Urinary bladder (tissue), 4 donors: Measurements from ENCODE around the gene BCL2L13. TPM values are rescaled to one million over a fixed set of nuclear protein-coding genes. Genes with fewer than 3 reads are reported as not detected.
"Not testable (repeated sequence)": the region's sequence is repeated elsewhere in the genome, so short reads cannot be mapped to it uniquely, and the experiment has no call there.

Experiments
- DNase-seq: peaks from one replicate; pipeline ENCODE4 v3.0.0-alpha.2; 2015; ENCODE audit errors: extremely low spot score
- H3K27ac ChIP-seq: one replicate; pipeline ENCODE4 v1.5.1; 2013; ENCODE audit warnings: low read depth, mild to moderate bottlenecking, moderate library complexity
- H3K36me3 ChIP-seq: one replicate; pipeline ENCODE4 v1.6.1; 2013; ENCODE audit warnings: mild to moderate bottlenecking, moderate library complexity; ENCODE audit not compliant: insufficient read depth
- H3K4me1 ChIP-seq: one replicate; pipeline ENCODE4 v1.6.1; 2013; ENCODE audit warnings: mild to moderate bottlenecking, moderate library complexity; ENCODE audit not compliant: insufficient read depth
- H3K4me3 ChIP-seq: one replicate; pipeline ENCODE4 v1.5.1; 2013; ENCODE audit warnings: low read depth, low read length
- whole genome bisulfite sequencing: extraction: QIAGEN DNeasy Blood & Tissue Kit; methylation state at CpG from one replicate; pipeline ENCODE4 v1.1.7; 2013; 5-methylcytosine and 5-hydroxymethylcytosine counted together
- polyA plus RNA-seq: library from polyadenylated mRNA; stranded (reverse); fragments of 200-250 nt; gene quantifications from one replicate; pipeline ENCODE4 v1.2.3, GENCODE V29; 2013
- total RNA-seq: library from RNA; depleted of rRNA; stranded (reverse); fragments of >200 nt; gene quantifications from one replicate; pipeline ENCODE4 v1.2.3, GENCODE V29; 2014
- donor health status: healthy with polysubstance abuse.
- donor health status: healthy.

Gene BCL2L13
- total and polyA plus RNA-seq, 2 donors: 35.0 to 40.1 TPM

GRCh38 chr22:17753401-17753989, 114.9 kb downstream of the BCL2L13 start:
- DNase-seq: no peak
- Histone ChIP-seq H3K4me3 (no peak overlapping the region), H3K27ac (no peak overlapping the region), H3K4me1 (no peaks in the 10 kb centered on the region), H3K36me3 (no peaks in the 10 kb centered on the region)
- 87% methylated on average over 13 of the region's 13 CpGs for WGBS

- WGBS: 88% methylated on average over 14 of the region's 14 CpGs
- Histone ChIP-seq H3K27ac (no peak overlapping the region), H3K36me3 (no peaks in the 10 kb centered on the region), H3K4me3 (no peak overlapping the region), H3K4me1 (no peaks in the 10 kb centered on the region)
- DNase-seq: no peak
These were observed 115.8 kb downstream of the BCL2L13 start for GRCh38 chr22:17754233-17754925.

- 76% methylated on average over 2 of the region's 4 CpGs for WGBS
- H3K36me3 ChIP-seq: no peaks in the 10 kb centered on the region
- no peak for DNase-seq
- H3K4me3 ChIP-seq: no peak overlapping the region
- H3K27ac ChIP-seq: no peak overlapping the region
- no peaks in the 10 kb centered on the region for H3K4me1 ChIP-seq
These were observed 122.6 kb downstream of the BCL2L13 start for GRCh38 chr22:17761138-17761488.

GRCh38 chr22:17763442-17763841, 124.9 kb downstream of the BCL2L13 start:
- DNase-seq, H3K4me1 ChIP-seq, H3K36me3 ChIP-seq, H3K4me3 ChIP-seq, H3K27ac ChIP-seq: not testable (repeated sequence)
- WGBS: 68% methylated on average over 10 of the region's 10 CpGs

GRCh38 chr22:17764036-17764435, 125.5 kb downstream of the BCL2L13 start:
- H3K4me3 ChIP-seq: no peak overlapping the region
- no peak for DNase-seq
- no peaks in the 10 kb centered on the region for H3K4me1 ChIP-seq
- H3K27ac ChIP-seq: no peak overlapping the region
- no peaks in the 10 kb centered on the region for H3K36me3 ChIP-seq
- WGBS: 67% methylated on average over 5 of the region's 5 CpGs

- not testable (repeated sequence) for DNase-seq, H3K4me1 ChIP-seq, H3K4me3 ChIP-seq, H3K36me3 ChIP-seq, H3K27ac ChIP-seq
- WGBS: 86% methylated on average over 5 of the region's 5 CpGs
These were observed 126.3 kb downstream of the BCL2L13 start for GRCh38 chr22:17764852-17765251.

GRCh38 chr22:17767233-17768065, 128.9 kb downstream of the BCL2L13 start:
- Histone ChIP-seq H3K4me3 (no peak overlapping the region), H3K36me3 (no peaks in the 10 kb centered on the region), H3K27ac (no peak overlapping the region), H3K4me1 (no peaks in the 10 kb centered on the region)
- WGBS: 92% methylated on average over 14 of the region's 14 CpGs
- no peak for DNase-seq

GRCh38 chr22:17769013-17769715, 130.6 kb downstream of the BCL2L13 start:
- Histone ChIP-seq H3K27ac (no peak overlapping the region), H3K4me3 (no peak overlapping the region), H3K36me3 (no peaks in the 10 kb centered on the region), H3K4me1 (no peaks in the 10 kb centered on the region)
- DNase-seq: no peak
- 85% methylated on average over 14 of the region's 14 CpGs for WGBS

- Histone ChIP-seq H3K4me3 (no peak overlapping the region), H3K36me3 (no peaks in the 10 kb centered on the region), H3K27ac (no peak overlapping the region), H3K4me1 (no peaks in the 10 kb centered on the region)
- WGBS: 84% methylated on average over 9 of the region's 9 CpGs
- DNase-seq: no peak
These were observed 131.1 kb downstream of the BCL2L13 start for GRCh38 chr22:17769716-17770082.

GRCh38 chr22:17770180-17771077, 131.9 kb downstream of the BCL2L13 start:
- 88% methylated on average over 19 of the region's 19 CpGs for WGBS
- no peak for DNase-seq

GRCh38 chr22:17772249-17772957, 133.8 kb downstream of the BCL2L13 start:
- Histone ChIP-seq H3K4me1 (no peaks in the 10 kb centered on the region), H3K36me3 (no peaks in the 10 kb centered on the region), H3K4me3 (no peak overlapping the region), H3K27ac (no peak overlapping the region)
- WGBS: 80% methylated on average over 21 of the region's 21 CpGs
- DNase-seq: no peak

More at GRCh38 chr22:17770180-17771077, 131.9 kb downstream of the BCL2L13 start:
- H3K4me1 ChIP-seq: no peaks in the 10 kb centered on the region
- H3K4me3 ChIP-seq: no peak overlapping the region
- no peaks in the 10 kb centered on the region for H3K36me3 ChIP-seq
- no peak overlapping the region for H3K27ac ChIP-seq

- 61% methylated on average over 18 of the region's 18 CpGs for WGBS
- Histone ChIP-seq H3K36me3 (no peaks in the 10 kb centered on the region), H3K27ac (no peak overlapping the region), H3K4me1 (no peaks in the 10 kb centered on the region), H3K4me3 (peak overlapping the region; percentile 89)
- no peak for DNase-seq
These were observed 134.5 kb downstream of the BCL2L13 start for GRCh38 chr22:17772958-17773605.
